ENCODE results near the gene LAMTOR5.

The LAMTOR5 gene

DNA sequence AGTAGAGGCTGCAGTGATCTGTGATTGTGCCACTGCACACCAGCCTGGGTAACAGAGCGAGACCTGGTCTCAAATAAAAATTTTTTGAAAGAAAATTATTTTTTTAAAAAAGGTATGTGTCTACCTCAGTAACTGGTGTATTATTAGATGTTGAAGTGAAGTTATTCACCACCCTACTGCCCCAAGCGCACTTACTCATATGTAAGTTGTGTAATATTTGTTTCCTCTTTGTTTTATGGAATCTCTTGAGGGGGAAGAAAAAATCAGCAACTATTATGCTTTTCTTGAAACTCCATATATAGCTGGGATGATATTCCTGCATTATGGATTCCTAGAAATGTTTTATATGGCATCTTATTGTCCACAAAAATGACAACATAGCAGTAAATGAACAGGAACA is 47.1 kb downstream of the LAMTOR5 start:
- TF ChIP-seq, protein P1, sequence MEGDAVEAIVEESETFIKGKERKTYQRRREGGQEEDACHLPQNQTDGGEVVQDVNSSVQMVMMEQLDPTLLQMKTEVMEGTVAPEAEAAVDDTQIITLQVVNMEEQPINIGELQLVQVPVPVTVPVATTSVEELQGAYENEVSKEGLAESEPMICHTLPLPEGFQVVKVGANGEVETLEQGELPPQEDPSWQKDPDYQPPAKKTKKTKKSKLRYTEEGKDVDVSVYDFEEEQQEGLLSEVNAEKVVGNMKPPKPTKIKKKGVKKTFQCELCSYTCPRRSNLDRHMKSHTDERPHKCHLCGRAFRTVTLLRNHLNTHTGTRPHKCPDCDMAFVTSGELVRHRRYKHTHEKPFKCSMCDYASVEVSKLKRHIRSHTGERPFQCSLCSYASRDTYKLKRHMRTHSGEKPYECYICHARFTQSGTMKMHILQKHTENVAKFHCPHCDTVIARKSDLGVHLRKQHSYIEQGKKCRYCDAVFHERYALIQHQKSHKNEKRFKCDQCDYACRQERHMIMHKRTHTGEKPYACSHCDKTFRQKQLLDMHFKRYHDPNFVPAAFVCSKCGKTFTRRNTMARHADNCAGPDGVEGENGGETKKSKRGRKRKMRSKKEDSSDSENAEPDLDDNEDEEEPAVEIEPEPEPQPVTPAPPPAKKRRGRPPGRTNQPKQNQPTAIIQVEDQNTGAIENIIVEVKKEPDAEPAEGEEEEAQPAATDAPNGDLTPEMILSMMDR (IDR thresholded peaks at IDR 0.05; ENCODE audit: low read depth, low read length) = no peak
- no peaks in the 10 kb centered on the region for H3K9me3 ChIP-seq (ENCODE audit: severe bottlenecking)
- H3K27ac ChIP-seq = no peak overlapping the region
- peaks cover 78% of the 10 kb centered on the region for H3K36me3 ChIP-seq
- H3K27me3 ChIP-seq (ENCODE audit: insufficient read depth, low read depth, severe bottlenecking) = no peaks in the 10 kb centered on the region
- no peak overlapping the region for H3K4me3 ChIP-seq (ENCODE audit: low read depth, low read length)
- DNase-seq = no peak

DNA sequence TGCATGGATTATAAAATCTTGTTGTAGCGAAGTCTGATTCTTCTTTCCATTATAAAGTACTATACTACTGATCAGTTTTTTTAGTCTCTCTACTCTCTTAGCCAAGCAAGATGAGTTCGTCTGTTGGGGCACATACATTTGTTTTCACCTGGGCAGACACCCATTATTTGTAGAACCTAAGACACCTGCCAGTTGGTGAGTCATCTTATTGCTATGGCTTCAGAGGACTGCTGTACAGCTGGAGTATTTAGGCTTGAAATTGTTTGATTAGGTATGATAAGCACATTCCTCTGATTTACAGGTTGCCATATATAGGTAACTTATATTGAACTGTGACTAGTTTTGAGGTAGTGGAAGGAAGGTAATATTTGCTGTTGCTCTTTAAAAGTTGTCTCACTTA is 51.1 kb downstream of the LAMTOR5 start:
- no peak overlapping the region for H3K27ac ChIP-seq
- TF ChIP-seq, protein P1 (IDR thresholded peaks at IDR 0.05; ENCODE audit: low read depth, low read length) = no peak
- no peaks in the 10 kb centered on the region for H3K9me3 ChIP-seq (ENCODE audit: severe bottlenecking)
- H3K36me3 ChIP-seq = peaks cover 71% of the 10 kb centered on the region
- no peak overlapping the region for H3K4me3 ChIP-seq (ENCODE audit: low read depth, low read length)
- no peak for DNase-seq
- no peaks in the 10 kb centered on the region for H3K27me3 ChIP-seq (ENCODE audit: insufficient read depth, low read depth, severe bottlenecking)

DNA sequence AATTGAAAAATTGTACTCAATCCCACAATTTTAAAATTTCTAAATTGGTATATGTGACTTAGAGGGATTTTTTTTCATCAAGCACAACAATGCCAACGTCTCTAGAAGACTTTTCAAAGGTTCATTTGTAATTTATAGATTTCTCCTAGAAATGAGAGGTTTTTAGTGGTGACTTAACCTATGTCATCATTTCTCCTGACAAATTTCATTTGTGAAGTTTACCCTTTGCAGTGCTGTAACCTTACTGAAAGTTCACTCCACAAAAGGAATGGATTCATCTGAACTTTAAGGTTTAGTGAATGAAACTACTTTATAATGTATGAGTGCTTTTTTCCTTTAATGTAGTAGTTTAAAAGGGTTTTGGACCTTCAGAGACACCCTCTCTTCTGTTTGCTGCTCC is 52.2 kb downstream of the LAMTOR5 start:
- TF ChIP-seq, protein P1 (IDR thresholded peaks at IDR 0.05; ENCODE audit: low read depth, low read length) = no peak
- no peak for DNase-seq
- peaks cover 69% of the 10 kb centered on the region for H3K36me3 ChIP-seq
- no peak overlapping the region for H3K27ac ChIP-seq
- no peak overlapping the region for H3K4me3 ChIP-seq (ENCODE audit: low read depth, low read length)
- H3K9me3 ChIP-seq (ENCODE audit: severe bottlenecking) = no peaks in the 10 kb centered on the region
- no peaks in the 10 kb centered on the region for H3K27me3 ChIP-seq (ENCODE audit: insufficient read depth, low read depth, severe bottlenecking)

All from WERI-Rb-1 (cell line).